HepG2 (cell line): Measurements from ENCODE around the gene CALML4. TPM values are rescaled to one million over a fixed set of nuclear protein-coding genes. Genes with fewer than 3 reads are reported as not detected.
A peak's percentile ranks its signal among the peaks of the same experiment; 100 is the strongest.

Experiments
- AKNA ChIP-seq: sonication (generic); formaldehyde crosslinking; IDR thresholded peaks from 2 replicates; pipeline ENCODE4 v1.4.0; 2020; ENCODE audit warnings: missing genetic modification reagents, borderline replicate concordance
- BHLHE40 ChIP-seq: IDR thresholded peaks from 2 replicates; pipeline ENCODE4 v1.6.1; 2011; ENCODE audit warnings: low read length, improper control_type of control experiment
- CHD4 ChIP-seq: fragments of 200-600 bp; sonication (generic); IDR thresholded peaks from 2 replicates; pipeline ENCODE4 v1.7.0; 2017; ENCODE audit warnings: mild to moderate bottlenecking, low read length, borderline replicate concordance
- HDAC2 ChIP-seq: sonication (generic); formaldehyde crosslinking; IDR thresholded peaks from 2 replicates; pipeline ENCODE4 v1.4.0; 2020; ENCODE audit warnings: missing genetic modification reagents
- NR2F1 ChIP-seq, 2 experiments: fragments of 450-650 bp in 1 of 2; formaldehyde crosslinking in 1 of 2; IDR thresholded peaks; 2 replicates each; pipeline versions ENCODE4 v1.5.0 to v1.6.1; 2016 to 2020; ENCODE audit warnings: mild to moderate bottlenecking in 1 of 2, missing compliant biosample characterization in 1 of 2, missing genetic modification reagents in 1 of 2, moderate library complexity in 1 of 2
- PAF1 ChIP-seq: IDR thresholded peaks from 2 replicates; pipeline ENCODE4 v1.6.1; 2016; ENCODE audit warnings: missing genetic modification reagents, missing compliant biosample characterization
- REPIN1 ChIP-seq: sonication (generic); formaldehyde crosslinking; IDR thresholded peaks from 2 replicates; pipeline ENCODE4 v1.8.0; 2022; ENCODE audit warnings: missing genetic modification reagents, low read depth, mild to moderate bottlenecking, borderline replicate concordance
- SOX13 ChIP-seq, 3 experiments: fragments of 450-650 bp in 1 of 3; sonication (generic) in 1 of 3; formaldehyde crosslinking in 1 of 3; IDR thresholded peaks in 2 of 3; conservative IDR thresholded peaks in 1 of 3; 2 replicates each; pipeline versions ENCODE4 v1.5.0 to v1.6.1; 2016 to 2020; ENCODE audit warnings: antibody characterized with exemption in 1 of 3, mild to moderate bottlenecking in 1 of 3, missing compliant biosample characterization in 1 of 3, missing genetic modification reagents in 1 of 3, moderate library complexity in 1 of 3
- ZHX1 ChIP-seq: sonication (generic); formaldehyde crosslinking; IDR thresholded peaks from 2 replicates; pipeline ENCODE4 v1.8.1; 2022; ENCODE audit warnings: low read depth, mild to moderate bottlenecking, missing genetic modification reagents
- ZMYM4 ChIP-seq: sonication (generic); formaldehyde crosslinking; IDR thresholded peaks from 2 replicates; pipeline ENCODE4 v1.8.1; 2023; ENCODE audit warnings: mild to moderate bottlenecking, missing genetic modification reagents
- ZNF597 ChIP-seq: sonication (generic); formaldehyde crosslinking; IDR thresholded peaks from 2 replicates; pipeline ENCODE4 v1.5.0; 2020; ENCODE audit warnings: missing genetic modification reagents
- ZNF609 ChIP-seq: sonication (generic); formaldehyde crosslinking; IDR thresholded peaks from 2 replicates; pipeline ENCODE4 v1.4.0; 2020; ENCODE audit warnings: mild to moderate bottlenecking, missing genetic modification reagents, borderline replicate concordance
- ZNF619 ChIP-seq: sonication (generic); formaldehyde crosslinking; IDR thresholded peaks from 2 replicates; pipeline ENCODE4 v1.4.0; 2020; ENCODE audit warnings: mild to moderate bottlenecking, missing genetic modification reagents
- polyA plus RNA-seq, 8 experiments: library from polyadenylated mRNA; depleted of rRNA in 3 of 8; stranded (reverse) in 7 of 8; unstranded in 1 of 8; fragments of >200 nt; fragmentation: Illumina TruSeq in 4 of 8; extraction: Trizol in 4 of 8; gene quantifications; 2 replicates each; pipeline versions ENCODE4 v1.2.1 to v1.2.3, GENCODE V29; 2011 to 2016; ENCODE audit warnings: low read depth in 4 of 8, missing spikeins in 1 of 8, mixed read lengths in 1 of 8; ENCODE audit not compliant: insufficient read depth in 1 of 8
- total RNA-seq, 5 experiments: library from RNA; depleted of rRNA; stranded (reverse); fragments of >200 nt; fragmentation: Illumina TruSeq; extraction: Trizol; gene quantifications; 2 replicates each; pipeline ENCODE4 v1.2.3, GENCODE V29; 2016; ENCODE audit warnings: low read depth in 1 of 5

Gene CALML4
- total and polyA plus RNA-seq, 2 of the 13 experiments (the other 11 are each of a cell fraction or from before 2014, with no cell fraction given): 3.6 to 8.7 TPM

GRCh38 chr15:68229386-68230156 lies 24.4 kb upstream of the CALML4 start, which contains the start of gene CLN6 (continued):
- TF ChIP-seq ZNF609 (CRISPR knock-in tag): no peak; the same call in 1 of the 2 replicates
- peak; percentile 60 for TF ChIP-seq BHLHE40
- peak; percentile 62; the same call in 1 of the 2 replicates for TF ChIP-seq ZHX1 (CRISPR knock-in tag)
- no peak for TF ChIP-seq ZNF619 (CRISPR knock-in tag)
- TF ChIP-seq SOX13 (IDR thresholded peaks at IDR 0.05): no peak
- TF ChIP-seq SOX13 (CRISPR knock-in tag; conservative IDR thresholded peaks at IDR 0.05 in 1 of 2, IDR thresholded peaks at IDR 0.05 in 1 of 2): no peak
- peak; percentile 77; the same call in 1 of the 2 replicates for TF ChIP-seq REPIN1 (CRISPR knock-in tag)
- no peak for TF ChIP-seq PAF1 (CRISPR knock-in tag)
- TF ChIP-seq ZNF597 (CRISPR knock-in tag): no peak
- TF ChIP-seq CHD4: no peak
- no peak for TF ChIP-seq HDAC2 (CRISPR knock-in tag)
- TF ChIP-seq AKNA (CRISPR knock-in tag): no peak
- peak; percentile 44; the same call in 1 of the 2 replicates for TF ChIP-seq ZMYM4
- TF ChIP-seq NR2F1 (CRISPR knock-in tag; IDR thresholded peaks at IDR 0.05): 0 out of 4 replicates have a peak, but pooled peaks of 1 of the 2 experiments have one; percentile 13
